ENCODE results near the gene SRMS.

GRCh38 chr20:63496596-63497120, 50.9 kb downstream of the SRMS start:
- TF ChIP-seq, protein P1, sequence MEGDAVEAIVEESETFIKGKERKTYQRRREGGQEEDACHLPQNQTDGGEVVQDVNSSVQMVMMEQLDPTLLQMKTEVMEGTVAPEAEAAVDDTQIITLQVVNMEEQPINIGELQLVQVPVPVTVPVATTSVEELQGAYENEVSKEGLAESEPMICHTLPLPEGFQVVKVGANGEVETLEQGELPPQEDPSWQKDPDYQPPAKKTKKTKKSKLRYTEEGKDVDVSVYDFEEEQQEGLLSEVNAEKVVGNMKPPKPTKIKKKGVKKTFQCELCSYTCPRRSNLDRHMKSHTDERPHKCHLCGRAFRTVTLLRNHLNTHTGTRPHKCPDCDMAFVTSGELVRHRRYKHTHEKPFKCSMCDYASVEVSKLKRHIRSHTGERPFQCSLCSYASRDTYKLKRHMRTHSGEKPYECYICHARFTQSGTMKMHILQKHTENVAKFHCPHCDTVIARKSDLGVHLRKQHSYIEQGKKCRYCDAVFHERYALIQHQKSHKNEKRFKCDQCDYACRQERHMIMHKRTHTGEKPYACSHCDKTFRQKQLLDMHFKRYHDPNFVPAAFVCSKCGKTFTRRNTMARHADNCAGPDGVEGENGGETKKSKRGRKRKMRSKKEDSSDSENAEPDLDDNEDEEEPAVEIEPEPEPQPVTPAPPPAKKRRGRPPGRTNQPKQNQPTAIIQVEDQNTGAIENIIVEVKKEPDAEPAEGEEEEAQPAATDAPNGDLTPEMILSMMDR (IDR thresholded peaks at IDR 0.05): no peak
- no peak for TF ChIP-seq POLR2A (IDR thresholded peaks at IDR 0.05)
